Naive B cell (primary cell): ENCODE data around the gene RNF115. TPM values are rescaled to one million over a fixed set of nuclear protein-coding genes. Genes with fewer than 3 reads are reported as not detected.

Experiments used
- ATAC-seq, 2 donors: fragments of 150-1000 bp; cut with Tn5 transposase; 2 replicates each; pipeline ENCODE4 v1.10.0; 2021; ENCODE audit warnings: low read depth in 2 of 2, mild to moderate bottlenecking in 2 of 2, moderate library complexity in 2 of 2
- DNase-seq: peaks from one replicate; pipeline ENCODE4 v3.0.0; 2022
- H3K27ac Mint-ChIP-seq, 6 donors: one replicate each; pipeline ENCODE4 v1.8.0; 2020 to 2022; ENCODE audit warnings: mild to moderate bottlenecking in 6 of 6, mixed read lengths in 6 of 6, moderate library complexity in 5 of 6, inconsistent platforms in 2 of 6
- H3K27me3 Mint-ChIP-seq, 3 donors: one replicate each; pipeline ENCODE4 v1.8.0; 2021 to 2022; ENCODE audit warnings: mixed read lengths in 3 of 3, mild to moderate bottlenecking in 1 of 3
- H3K36me3 Mint-ChIP-seq, 2 donors: one replicate each; pipeline ENCODE4 v1.8.0; 2020 to 2022; ENCODE audit warnings: mixed read lengths in 2 of 2, inconsistent platforms in 1 of 2, mild to moderate bottlenecking in 1 of 2
- H3K4me1 Mint-ChIP-seq, 3 donors: one replicate each; pipeline ENCODE4 v1.8.0; 2020 to 2022; ENCODE audit warnings: mixed read lengths in 3 of 3, inconsistent platforms in 1 of 3, mild to moderate bottlenecking in 1 of 3, moderate library complexity in 1 of 3
- H3K4me3 Mint-ChIP-seq, 8 donors: one replicate each; pipeline ENCODE4 v1.8.0; 2020 to 2022; ENCODE audit warnings: mild to moderate bottlenecking in 8 of 8, mixed read lengths in 8 of 8, moderate library complexity in 8 of 8, inconsistent platforms in 2 of 8
- H3K9me3 Mint-ChIP-seq, 7 donors: one replicate each; pipeline ENCODE4 v1.8.0; 2020 to 2022; ENCODE audit warnings: mixed read lengths in 7 of 7, mild to moderate bottlenecking in 5 of 7, inconsistent platforms in 2 of 7, moderate library complexity in 1 of 7
- polyA plus RNA-seq, 6 donors: library from polyadenylated mRNA; unstranded; fragments of 300-500 nt; fragmentation: Illumina TruSeq; gene quantifications; one replicate each; pipeline ENCODE4 v1.2.3, GENCODE V29; 2021; ENCODE audit warnings: low read depth in 6 of 6

The RNF115 gene
- polyA plus RNA-seq, 6 donors from 2014 or later = 4.0 to 6.8 (median 4.6) TPM

GRCh38 chr1:145690587-145691558, 133.0 kb downstream of the RNF115 start:
- H3K36me3 Mint-ChIP-seq = no peaks in the 10 kb centered on the region
- ATAC-seq (no peak), DNase-seq (no peak)
- no peak overlapping the region for H3K27ac Mint-ChIP-seq
- H3K4me1 Mint-ChIP-seq = peaks cover 4 to 11% (median 5%) of the 10 kb centered on the region in 3 donors
- H3K27me3 Mint-ChIP-seq = no peaks in the 10 kb centered on the region
- H3K9me3 Mint-ChIP-seq = no peaks in the 10 kb centered on the region
- H3K4me3 Mint-ChIP-seq = no peak overlapping the region

DNA sequence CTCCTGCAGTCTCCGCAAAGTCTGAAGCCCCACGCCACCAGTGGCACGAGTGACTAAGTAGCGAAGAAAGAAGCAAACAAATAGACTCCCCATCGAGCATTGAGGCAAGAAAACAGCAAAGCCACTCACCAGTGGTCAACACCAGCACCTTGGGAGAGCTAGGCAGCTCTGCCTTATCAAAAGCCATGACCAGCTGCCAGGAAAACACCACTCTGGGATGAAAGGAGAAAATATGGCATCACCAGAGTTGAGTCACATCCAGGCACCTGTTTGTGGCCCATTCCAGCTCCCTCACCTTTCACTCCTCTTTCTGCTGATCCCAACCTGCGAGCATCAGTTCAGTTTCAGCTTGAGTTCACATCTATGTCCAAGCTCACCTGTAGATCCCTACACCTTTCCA, 134.0 kb downstream of the RNF115 start:
- Mint-ChIP-seq H3K27me3 (no peaks in the 10 kb centered on the region), H3K27ac (peak overlapping the region in 2 of 6 donors; percentile 33 to 41), H3K36me3 (no peaks in the 10 kb centered on the region), H3K4me1 (peaks cover 0 to 11% (median 5%) of the 10 kb centered on the region in 3 donors), H3K4me3 (no peak overlapping the region), H3K9me3 (no peaks in the 10 kb centered on the region)
- no peak for DNase-seq
- no peak for ATAC-seq

DNA sequence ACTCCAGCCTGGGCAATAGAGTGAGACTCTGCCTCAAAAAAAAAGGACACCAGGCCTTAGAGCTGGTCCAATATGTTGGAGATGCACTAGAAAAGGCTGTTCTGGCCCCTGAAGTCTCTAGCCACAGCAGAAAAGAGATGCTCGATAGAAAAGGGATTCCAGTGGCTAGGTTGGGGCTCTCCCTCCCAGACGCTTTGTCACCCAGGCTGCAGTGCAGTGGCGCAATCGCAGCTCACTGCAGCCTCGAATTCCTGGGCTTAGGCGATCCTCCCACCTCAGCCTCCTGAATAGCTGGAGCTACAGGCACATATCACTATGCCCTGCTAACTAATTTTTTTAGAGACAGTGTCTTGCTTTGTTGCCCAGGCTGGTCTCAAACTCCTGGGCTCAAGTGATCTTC, 135.0 kb downstream of the RNF115 start:
- Mint-ChIP-seq H3K4me1 (peaks cover 0 to 11% (median 5%) of the 10 kb centered on the region in 3 donors), H3K27ac (no peak overlapping the region), H3K4me3 (no peak overlapping the region), H3K27me3 (no peaks in the 10 kb centered on the region), H3K9me3 (no peaks in the 10 kb centered on the region), H3K36me3 (no peaks in the 10 kb centered on the region)
- ATAC-seq = no peak
- DNase-seq = no peak

Other genes with a start within 250 kb of the RNF115 start
- gene GPR89A, start 216.1 kb downstream of the RNF115 start, polyA plus RNA-seq = 10 to 100 TPM in 4 of 6 donors, 1 to 10 TPM in 2; 3.0 to 25.0 (median 17.3) TPM
- under 1 TPM in 4 of 6 donors, not detected in 2; 0.17 to 0.41 (median 0.25) TPM for gene PDZK1, start 116.7 kb downstream of the RNF115 start, polyA plus RNA-seq
- under 1 TPM in 5 of 6 donors, not detected in 1; 0.24 to 0.86 (median 0.51) TPM for gene CD160, start 104.6 kb downstream of the RNF115 start, polyA plus RNA-seq
- gene POLR3C, start 105 bp upstream of the RNF115 start, polyA plus RNA-seq = 100 to 1,000 TPM in 1 of 6 donors, 10 to 100 TPM in 5; 47.6 to 114 (median 63.3) TPM
- 1 to 10 TPM in 5 of 6 donors, under 1 TPM in 1; 0.26 to 5.9 (median 2.9) TPM for gene NUDT17, start 21.5 kb upstream of the RNF115 start, polyA plus RNA-seq
- 10 to 100 TPM in 3 of 6 donors, 1 to 10 TPM in 3; 9.2 to 17.0 (median 10.9) TPM for gene PIAS3, start 35.0 kb upstream of the RNF115 start, polyA plus RNA-seq
- gene ANKRD35, start 61.8 kb upstream of the RNF115 start, polyA plus RNA-seq = not detected
- under 1 TPM in 1 of 6 donors, not detected in 5; 0.20 TPM for gene ITGA10, start 86.0 kb upstream of the RNF115 start, polyA plus RNA-seq
- gene PEX11B, start 94.6 kb upstream of the RNF115 start, polyA plus RNA-seq = 10 to 100 TPM; 37.9 to 50.8 (median 49.6) TPM
- gene RBM8A, start 103.4 kb upstream of the RNF115 start, polyA plus RNA-seq = 100 to 1,000 TPM; 140 to 220 (median 158) TPM
- gene LIX1L, start 133.9 kb upstream of the RNF115 start, polyA plus RNA-seq = 10 to 100 TPM; 10.6 to 14.2 (median 12.7) TPM
- under 1 TPM in 2 of 6 donors, not detected in 4; 0.15 to 0.27 TPM for gene ANKRD34A, start 140.5 kb upstream of the RNF115 start, polyA plus RNA-seq
- gene POLR3GL, start 140.6 kb upstream of the RNF115 start, polyA plus RNA-seq = 100 to 1,000 TPM in 1 of 6 donors, 10 to 100 TPM in 5; 79.5 to 202 (median 91.7) TPM
- 1,000 to 10,000 TPM; 2,524 to 6,933 (median 5,735) TPM for gene TXNIP, start 172.5 kb upstream of the RNF115 start, polyA plus RNA-seq
- gene HJV, start 197.6 kb upstream of the RNF115 start, polyA plus RNA-seq = not detected